SIG-M5 treated with dmso at 0.1 percent for 504 hours (cell line): Measurements from ENCODE around the gene MOGAT2.

Source experiments
- DNase-seq: peaks from one replicate; lab custom pipeline; 2025; ENCODE audit not compliant: unreplicated experiment; lab: John Stamatoyannopoulos, UW

The MOGAT2 gene

GRCh38 chr11:75777461-75778110, 59.9 kb downstream of the MOGAT2 start:
- peak; percentile 17 for DNase-seq

GRCh38 chr11:75778962-75779361, 61.3 kb downstream of the MOGAT2 start:
- no peak for DNase-seq

- no peak for DNase-seq
Measured at GRCh38 chr11:75779960-75780359, 62.3 kb downstream of the MOGAT2 start.

DNA sequence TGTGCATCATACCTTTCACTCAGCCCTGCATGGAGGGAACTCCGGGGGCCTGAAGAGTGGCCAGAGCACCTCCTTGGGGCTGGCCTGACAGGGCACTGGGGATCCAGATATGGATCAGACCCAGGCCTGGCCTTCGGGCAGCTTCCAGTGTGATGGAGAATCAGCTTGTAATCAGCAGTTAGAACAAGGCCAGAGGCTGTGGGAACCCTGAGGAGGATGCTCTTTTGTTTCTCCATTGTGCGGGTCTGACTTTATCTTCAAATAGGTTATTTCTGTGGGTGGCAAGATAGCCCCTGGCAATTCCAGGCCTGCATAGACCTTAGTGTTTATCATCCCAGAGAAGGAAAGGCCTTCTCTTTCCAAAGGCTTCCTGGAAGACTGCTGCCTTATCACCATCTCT, 63.2 kb downstream of the MOGAT2 start:
- DNase-seq, result no peak

GRCh38 chr11:75781296-75781695, 63.7 kb downstream of the MOGAT2 start:
- no peak for DNase-seq

DNA sequence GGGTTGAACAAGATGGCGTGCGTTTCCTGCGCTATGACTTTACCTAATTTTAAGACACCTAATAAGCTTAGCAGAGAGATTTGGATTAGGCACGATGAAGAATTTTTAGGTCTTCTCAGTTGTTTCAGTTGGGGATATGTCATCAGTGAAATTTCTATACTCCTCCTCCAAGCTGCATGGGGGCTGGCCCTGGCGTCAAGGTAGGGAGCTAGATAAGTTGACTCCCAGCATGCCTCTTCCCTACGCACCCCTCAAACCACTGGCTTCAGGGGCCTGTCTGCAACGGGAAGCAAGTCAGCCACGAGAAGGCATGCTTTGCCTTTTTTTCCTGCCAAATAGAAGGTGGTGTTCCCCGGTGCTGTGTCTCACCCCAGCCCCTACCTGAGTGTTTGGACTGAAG, 64.2 kb downstream of the MOGAT2 start:
- no peak for DNase-seq
